OCI-LY7 (cell line): Measurements from ENCODE around the gene UPF3A.

Experiments
- CTCF ChIP-seq: fragments of 200-600 bp; sonication (generic); conservative IDR thresholded peaks from 2 replicates; pipeline ENCODE4 v1.5.1; 2014; ENCODE audit warnings: mild to moderate bottlenecking, antibody characterized with exemption, low read length, moderate library complexity, mixed read lengths
- EZH2phosphoT487 ChIP-seq: fragments of 200-600 bp; sonication (generic); IDR thresholded peaks from 2 replicates; pipeline ENCODE4 v1.6.1; 2018; ENCODE audit warnings: low read depth, borderline replicate concordance, mild to moderate bottlenecking, mixed run types, antibody characterized with exemption, low read length, moderate library complexity, mixed read lengths

DNA sequence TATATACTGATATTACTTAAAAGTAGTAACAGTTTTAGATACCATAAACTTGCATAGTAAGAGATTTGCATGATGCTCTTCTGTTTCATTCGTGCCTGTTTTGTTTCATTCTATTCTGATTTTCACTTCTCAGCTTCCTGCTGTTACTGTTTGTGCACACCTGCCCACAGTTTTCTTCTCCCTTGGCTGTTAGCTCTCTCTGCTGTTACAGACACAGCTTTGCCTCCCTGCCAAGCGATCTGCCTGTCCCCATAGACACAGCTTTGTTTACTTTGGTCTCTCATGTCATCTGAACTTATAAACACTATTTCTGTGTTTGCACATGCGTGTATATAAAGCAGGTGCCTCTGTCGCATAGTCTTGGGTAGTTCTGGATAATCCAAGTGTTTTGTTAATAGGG lies 21.4 kb upstream of the UPF3A start:
- TF ChIP-seq CTCF (0 out of 2 replicates have a peak, but pooled peaks have one; percentile 18), EZH2phosphoT487 (no peak)
